T-helper 2 cell treated with Interferon-gamma antibody and Interleukin-4, amounts not matched to agents 100 ng/mL and 5 ng/mL, for 36 hours (primary cell): ENCODE data around the gene INTS7. TPM values are rescaled to one million over a fixed set of nuclear protein-coding genes. Genes with fewer than 3 reads are reported as not detected.
"Not testable (repeated sequence)": the region's sequence is repeated elsewhere in the genome, so short reads cannot be mapped to it uniquely, and the experiment has no call there.

Experiments used
- intact Hi-C: fragments of 100-400 bp; cut with micrococcal nuclease; formaldehyde crosslinking; loops from one replicate; pipeline ENCODE4 v1.15.1; 2023
- total RNA-seq: library from RNA; stranded (reverse); gene quantifications from 2 replicates; pipeline ENCODE4 v1.2.3, GENCODE V29; 2022

Gene INTS7
- total RNA-seq, 1 donor from 2014 or later: 41.7 TPM

GRCh38 chr1:211938561-211938997 is 96.8 kb downstream of the INTS7 start:
- intact Hi-C loops: loop anchor here (2.0 to 5.0 kb wide), 2 partner anchors 106 to 256 kb away; no protein-coding TSS in a partner anchor

- intact Hi-C loops: loop anchor here (5.0 kb wide), 1 partner anchor 255 kb away; no protein-coding TSS in a partner anchor
Observed at GRCh38 chr1:211937422-211937821, 97.9 kb downstream of the INTS7 start.

- intact Hi-C loops: loop anchor here (5.0 kb wide), 1 partner anchor 253 kb away; no protein-coding TSS in a partner anchor
Observed at GRCh38 chr1:211935448-211935970, 99.8 kb downstream of the INTS7 start.

GRCh38 chr1:211933946-211934714 is 101.2 kb downstream of the INTS7 start:
- intact Hi-C loops: no loop called here

GRCh38 chr1:211932933-211933254 is 102.5 kb downstream of the INTS7 start:
- intact Hi-C loops: no loop called here

GRCh38 chr1:211932231-211932932 is 103.0 kb downstream of the INTS7 start:
- intact Hi-C loops: no loop called here

GRCh38 chr1:211929683-211930082 is 105.7 kb downstream of the INTS7 start:
- intact Hi-C loops: no loop called here

GRCh38 chr1:211928993-211929637 is 106.2 kb downstream of the INTS7 start:
- intact Hi-C loops: no loop called here

GRCh38 chr1:211928290-211928801 is 107.0 kb downstream of the INTS7 start:
- intact Hi-C loops: no loop called here

- intact Hi-C loops: no loop called here
Observed at GRCh38 chr1:211925016-211925415, 110.3 kb downstream of the INTS7 start.

GRCh38 chr1:211924256-211924655 is 111.1 kb downstream of the INTS7 start:
- intact Hi-C loops: no loop called here

GRCh38 chr1:211923095-211923494 is 112.3 kb downstream of the INTS7 start:
- intact Hi-C loops: no loop called here

- intact Hi-C loops: no loop called here
Observed at GRCh38 chr1:211921579-211922095, 113.7 kb downstream of the INTS7 start.

GRCh38 chr1:211920602-211921226 is 114.6 kb downstream of the INTS7 start:
- intact Hi-C loops: no loop called here

GRCh38 chr1:211920141-211920572 is 115.2 kb downstream of the INTS7 start:
- intact Hi-C loops: no loop called here

GRCh38 chr1:211918843-211919414 is 116.4 kb downstream of the INTS7 start:
- intact Hi-C loops: no loop called here

- intact Hi-C loops: not testable (repeated sequence)
Observed at GRCh38 chr1:211916458-211916857, 118.9 kb downstream of the INTS7 start.

- intact Hi-C loops: no loop called here
Observed at GRCh38 chr1:211915924-211916323, 119.4 kb downstream of the INTS7 start.

GRCh38 chr1:211912844-211913432 is 122.4 kb downstream of the INTS7 start:
- intact Hi-C loops: no loop called here

- intact Hi-C loops: no loop called here
Observed at GRCh38 chr1:211912038-211912437, 123.3 kb downstream of the INTS7 start.
